ENCODE data around the gene EYA2.

EYA2 gene

DNA sequence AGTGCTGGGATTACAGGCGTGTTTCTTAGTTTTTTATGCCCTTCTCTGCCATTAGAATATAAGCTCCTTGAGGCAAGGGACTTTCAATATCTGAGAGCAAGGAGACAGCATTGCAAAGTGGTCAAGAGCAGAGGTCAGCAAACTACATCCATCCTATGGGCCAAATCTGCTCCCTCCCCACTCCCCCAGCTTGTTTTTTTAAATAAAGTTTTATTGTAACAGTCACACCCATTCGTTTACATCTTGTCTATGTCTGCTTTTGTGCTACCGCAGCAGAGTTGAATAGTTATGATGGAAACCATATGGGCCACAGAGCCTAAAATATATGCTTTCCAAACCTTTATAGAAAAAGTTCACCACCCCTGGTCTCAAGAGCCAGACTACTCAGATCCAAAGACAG lies 227.9 kb downstream of the EYA2 start:
- DNase-seq, result no peak

DNA sequence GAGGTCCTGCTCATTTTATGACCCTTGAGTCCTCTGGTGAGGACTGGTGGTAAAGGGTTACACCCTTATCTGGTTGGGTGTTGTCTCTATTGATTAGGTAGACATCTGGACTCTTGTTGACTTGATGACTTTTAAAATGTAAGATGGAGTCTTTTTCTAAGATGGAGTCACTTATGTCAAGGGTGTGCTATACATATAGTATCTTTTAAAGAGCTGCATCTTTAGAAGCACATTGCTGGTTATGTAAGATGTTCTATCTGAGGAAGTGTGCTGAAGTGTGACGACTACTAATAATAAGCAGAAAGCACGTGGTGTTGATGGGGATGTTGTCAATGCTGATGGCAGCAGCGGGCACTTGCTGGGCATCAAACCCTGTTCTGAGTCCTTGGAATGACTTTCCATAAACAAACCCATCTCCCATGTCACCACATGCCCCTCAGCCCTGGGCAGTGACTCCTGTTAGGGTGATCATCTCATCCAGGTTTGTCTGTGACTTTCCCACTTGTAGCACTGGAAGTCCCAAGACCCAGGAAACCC lies 229.6 kb downstream of the EYA2 start:
- DNase-seq, result no peak

DNA sequence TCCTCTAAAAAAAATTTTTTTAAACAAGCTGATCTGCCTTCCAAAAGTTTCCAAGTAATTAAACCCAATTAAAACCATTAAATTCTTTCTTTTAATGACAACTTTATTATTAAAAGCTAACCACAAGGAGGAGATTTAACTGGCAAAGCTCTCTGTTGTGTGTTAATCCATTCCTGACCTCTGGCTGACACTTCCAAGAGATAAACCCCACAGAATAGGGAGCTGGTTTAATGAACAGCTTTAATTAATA lies 230.8 kb downstream of the EYA2 start:
- DNase-seq, result no peak

DNA sequence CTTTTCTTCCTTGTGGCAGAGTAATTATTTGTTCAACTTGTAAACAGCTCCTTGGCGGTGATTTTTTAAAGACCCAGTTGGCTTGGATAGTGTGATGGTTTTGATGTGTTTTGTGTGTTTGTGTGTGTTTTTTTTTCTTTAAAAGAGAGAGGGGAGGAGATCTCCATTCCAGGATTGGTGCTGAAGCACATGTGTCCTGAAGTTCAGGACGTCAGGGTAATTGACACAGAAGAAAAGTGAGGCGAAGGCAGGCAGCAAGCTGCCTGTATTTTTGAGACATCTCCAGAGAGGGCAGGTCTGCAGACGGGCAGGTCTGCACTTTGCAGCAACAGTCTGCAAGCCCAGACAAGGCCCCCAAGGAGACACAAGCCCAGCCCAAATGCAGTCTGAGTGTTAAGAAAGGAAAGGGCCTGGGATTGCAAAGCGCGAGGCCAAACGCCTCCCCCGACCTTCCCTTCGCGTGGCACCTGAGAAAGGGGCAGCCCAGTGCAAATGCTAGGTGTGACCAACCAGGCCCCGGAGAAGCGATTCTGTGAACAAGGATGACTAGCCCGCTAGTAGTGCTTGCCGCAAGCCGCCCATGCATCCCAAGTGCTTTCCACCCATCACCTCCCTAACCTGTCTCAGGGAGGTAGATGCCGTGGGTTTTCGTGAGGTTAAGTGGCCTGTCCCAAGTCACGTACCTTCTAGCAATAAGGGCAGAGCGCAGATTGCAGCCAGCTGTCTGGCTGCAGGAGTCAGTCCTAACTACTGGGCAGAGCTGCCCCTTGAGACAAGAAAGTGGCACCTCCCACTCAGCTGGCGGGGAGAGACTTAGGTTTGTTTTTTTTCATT lies 231.3 kb downstream of the EYA2 start:
- no peak for DNase-seq

DNA sequence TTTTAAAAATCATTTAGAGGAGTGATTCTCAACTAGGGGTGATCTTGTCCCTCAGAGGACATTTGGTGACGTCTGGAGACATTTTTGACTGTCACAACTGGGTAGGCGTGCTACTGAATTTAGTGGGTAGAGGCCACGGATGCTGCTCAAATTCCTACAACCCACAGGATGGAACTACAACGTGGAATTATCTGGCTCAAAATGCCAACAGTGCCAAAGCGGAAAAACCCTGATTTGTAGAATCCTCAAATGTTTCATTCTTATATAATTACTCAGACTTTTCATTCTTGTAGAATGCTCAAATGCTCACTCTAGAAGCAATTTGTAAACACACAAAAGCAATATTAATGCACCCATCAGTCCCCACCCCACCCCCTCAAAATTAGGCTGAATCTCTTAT lies 232.1 kb downstream of the EYA2 start:
- no peak for DNase-seq

DNA sequence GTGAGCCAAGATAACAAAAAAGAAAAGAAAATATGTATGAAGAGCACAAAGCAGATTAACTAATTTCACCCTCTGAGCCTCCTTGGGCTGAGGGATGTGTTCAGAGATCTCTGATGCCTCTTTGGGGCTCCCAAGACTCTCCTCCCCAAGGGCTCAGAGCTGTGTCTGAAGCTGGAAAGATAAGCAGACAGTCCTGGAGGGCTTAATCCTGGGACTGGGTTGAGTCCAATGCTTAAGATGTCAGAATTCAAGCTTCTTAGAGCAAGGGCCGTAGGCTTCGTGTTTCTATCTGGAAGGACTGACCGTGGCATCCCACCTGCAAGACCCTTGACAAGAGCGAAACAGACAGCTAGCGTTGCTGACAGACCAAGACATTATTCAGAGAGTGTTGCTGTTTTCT lies 232.9 kb downstream of the EYA2 start:
- DNase-seq, result no peak

DNA sequence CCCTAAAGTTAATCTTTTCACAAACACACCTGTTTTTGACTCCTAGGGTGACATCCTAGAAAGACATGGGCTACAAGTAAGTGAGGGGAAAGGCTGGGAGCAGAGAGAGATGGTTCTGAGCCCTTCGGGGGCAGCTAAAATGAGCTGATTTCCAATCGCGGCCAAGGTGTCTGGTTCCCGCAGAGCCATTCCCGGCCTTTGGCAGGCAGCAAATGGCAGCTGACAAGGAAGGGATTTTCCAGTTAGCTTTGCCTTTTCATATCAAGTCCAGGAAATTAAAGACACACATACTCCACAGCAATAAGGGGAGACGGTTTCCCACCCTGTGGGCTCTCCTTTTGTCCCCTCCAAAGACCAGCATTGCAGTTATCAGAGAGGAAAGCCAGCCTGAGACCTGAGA lies 233.4 kb downstream of the EYA2 start:
- DNase-seq, result no peak

DNA sequence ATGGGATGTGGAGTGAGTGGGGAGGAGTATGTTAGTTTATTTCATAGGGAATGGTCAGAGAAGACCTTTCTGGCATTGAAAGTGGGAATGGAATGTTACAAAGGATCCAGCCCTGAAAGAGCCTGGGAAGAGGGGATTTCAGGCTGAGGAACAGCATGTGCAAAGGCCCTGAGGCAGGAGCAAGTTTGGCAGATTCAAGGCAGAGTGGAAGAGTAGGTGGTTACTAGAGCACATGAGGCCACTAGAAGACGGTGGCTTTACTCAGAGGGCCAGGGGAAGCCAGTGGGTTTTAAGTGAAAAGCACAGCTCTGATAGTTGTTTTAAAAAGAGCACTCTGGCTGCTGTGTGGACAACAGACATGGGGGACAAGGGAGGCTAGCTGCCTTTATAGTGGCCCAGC lies 234.7 kb downstream of the EYA2 start:
- no peak for DNase-seq

DNA sequence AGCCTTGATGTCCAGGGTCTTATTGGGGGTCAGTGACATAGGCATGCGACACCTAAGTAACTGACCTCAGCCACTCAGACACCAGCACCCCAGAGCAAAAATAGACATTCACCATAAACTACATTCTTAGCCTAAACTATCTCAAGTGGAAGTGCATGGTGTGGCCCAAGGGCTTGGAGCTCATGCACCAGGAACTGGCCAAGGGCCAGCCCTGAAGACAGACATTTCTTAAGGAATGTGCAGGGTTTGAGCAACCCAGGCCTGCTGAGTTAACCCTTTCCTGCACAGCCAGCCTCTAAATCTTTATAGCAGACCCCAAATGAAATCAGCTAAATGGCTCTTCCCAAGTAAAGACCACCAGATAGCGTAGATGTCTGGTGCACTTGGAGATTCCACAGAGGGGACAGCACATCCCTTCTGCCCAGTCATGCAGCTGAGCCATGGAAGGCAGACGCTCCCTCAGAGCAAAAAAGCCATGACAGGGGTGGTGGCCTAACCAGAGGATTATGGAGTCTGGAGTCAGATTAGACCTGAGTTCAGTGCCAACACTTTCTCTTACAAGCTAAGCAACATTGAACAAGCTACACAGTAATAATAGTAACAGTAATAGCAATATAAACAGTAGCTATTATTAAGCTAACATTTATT lies 239.3 kb downstream of the EYA2 start:
- DNase-seq, result no peak

DNA sequence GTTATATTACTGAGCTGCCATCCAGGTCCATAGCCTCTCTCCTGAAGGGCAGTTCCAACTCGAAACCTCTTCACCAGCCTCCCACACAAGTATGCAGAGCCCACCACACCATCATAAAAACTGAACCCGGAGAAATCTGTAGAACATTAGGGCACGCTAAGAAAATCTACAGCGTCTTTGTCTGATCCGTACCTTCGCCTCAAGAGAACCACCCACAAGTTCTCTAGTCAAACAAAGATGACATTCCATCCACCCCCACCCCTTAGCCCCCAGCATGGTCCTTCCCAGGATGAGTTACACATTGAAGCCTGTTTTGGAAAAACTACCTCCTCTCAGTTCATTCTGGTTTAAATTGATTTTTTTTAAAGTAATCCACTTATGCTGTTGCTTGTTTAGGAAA lies 242.1 kb downstream of the EYA2 start:
- DNase-seq, result no peak

DNA sequence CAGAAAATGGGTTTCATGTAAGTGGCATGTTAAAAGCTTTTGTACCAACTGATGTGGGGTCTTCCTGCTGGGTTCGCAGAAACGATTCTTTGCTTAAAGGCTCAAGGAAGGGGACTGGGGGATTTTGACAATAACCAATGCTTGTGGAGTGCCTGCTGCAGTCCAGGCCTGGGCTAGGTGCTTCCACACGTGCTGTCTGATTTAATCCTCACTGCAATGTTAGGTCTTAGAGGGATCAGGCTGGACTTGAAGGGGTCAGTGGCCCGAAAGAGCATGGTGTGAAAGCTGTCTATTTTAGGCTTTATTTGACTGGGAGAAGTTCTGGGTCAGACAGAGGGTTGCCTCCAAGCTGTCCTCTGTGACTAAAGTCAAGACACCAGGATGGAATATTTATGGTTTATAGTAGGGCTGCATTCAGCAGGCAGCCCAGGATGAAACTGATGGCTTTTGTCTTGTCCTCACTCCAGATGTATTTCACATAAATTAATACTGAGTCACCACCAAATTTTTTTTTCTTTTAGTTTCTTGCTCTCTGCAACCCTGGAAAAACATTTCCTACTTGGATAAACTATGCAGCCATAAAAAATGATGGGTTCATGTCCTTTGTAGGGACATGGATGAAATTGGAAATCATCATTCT lies 242.7 kb downstream of the EYA2 start:
- DNase-seq, result no peak

DNA sequence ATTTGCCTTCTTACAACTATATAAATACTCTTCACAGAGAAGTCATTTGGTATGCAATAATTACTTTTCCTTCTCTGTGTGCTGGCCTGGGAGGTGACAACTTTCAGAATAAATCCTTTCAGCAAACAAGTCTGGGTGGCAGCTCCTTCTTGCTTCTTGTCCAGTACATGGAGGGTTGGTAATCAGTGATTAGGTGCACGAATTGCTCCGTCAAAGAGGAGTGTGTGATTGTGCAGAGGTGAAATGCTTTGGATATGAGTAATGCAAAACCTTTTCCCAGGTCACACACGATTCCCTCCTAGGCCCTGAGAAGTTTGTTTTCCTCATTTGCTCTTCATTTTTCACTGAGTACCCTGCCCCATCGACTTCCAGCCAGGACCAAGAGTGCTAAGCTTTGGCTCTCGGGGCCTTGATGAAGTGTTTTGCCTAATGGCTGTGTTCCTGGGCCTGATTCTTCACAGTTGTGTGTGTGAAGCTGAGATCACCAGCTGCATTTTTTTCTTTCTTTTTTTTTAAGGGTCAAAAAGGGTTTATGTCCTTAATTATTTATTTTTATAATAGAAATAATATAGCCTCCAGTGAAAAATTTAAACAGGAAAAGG lies 245.4 kb downstream of the EYA2 start:
- DNase-seq, result no peak

DNA sequence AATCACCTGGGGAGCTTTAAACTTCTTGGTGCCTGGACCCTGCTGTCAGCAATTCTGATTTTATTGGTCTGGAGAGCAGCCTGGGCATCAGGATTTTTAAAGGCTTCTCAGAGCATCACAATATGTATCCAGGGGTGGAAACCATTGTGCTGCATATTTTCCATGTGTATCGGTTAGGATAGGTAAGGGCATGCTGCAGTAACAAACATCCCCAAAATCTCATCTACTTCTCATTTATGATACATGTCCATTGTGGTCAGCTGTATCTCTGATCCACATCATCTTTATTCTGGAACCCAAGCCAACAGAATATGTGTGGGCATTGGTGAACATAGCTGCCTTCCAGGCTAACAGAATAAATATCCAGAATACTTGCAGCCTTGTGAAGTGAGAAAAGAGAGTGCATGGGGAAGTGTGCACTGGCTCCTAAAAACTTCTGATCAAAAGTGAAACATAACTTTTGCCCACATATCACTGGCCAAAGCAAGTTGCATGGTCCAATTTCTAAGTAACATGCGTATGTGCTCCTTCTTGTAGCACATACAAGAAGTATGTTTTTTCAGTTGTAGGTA lies 246.8 kb downstream of the EYA2 start:
- DNase-seq, result no peak

DNA sequence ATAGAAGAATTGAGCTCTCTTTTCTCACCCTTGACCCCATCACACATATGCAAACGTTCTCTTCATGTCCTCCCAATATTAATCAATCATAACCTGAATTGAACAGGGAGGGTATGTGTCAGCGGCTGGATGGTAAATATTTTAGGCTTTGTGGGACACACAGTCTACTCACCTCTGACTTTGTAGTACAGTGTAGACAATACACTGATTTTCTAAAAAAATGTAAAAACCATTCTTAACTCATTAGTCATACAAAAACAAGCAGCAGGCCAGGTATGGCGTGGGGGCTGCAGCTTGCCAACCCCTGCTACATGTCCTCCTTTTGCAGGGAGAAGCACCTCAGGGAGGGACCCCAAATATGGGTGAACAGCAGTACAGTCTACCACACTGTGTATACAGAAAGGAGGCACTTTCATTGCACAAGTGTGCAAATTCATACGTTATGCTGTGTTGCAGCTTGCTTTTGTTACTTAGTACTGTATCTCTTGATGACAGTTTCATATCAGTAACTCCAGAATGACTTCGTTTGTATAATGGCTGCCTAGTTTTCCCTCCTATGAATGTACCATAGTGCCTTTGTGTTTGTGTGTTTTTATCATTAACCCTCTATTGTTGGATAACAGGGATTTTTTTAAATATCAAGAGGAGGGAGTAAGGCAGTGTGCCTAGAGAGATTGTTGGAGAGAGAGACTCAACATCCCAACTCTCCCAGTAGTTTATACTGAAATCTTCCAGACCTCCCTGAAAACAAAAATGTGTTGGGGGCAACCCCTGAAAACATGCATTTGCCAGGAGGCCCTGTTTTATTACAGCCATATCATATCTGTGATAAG lies 247.5 kb downstream of the EYA2 start:
- no peak for DNase-seq

DNA sequence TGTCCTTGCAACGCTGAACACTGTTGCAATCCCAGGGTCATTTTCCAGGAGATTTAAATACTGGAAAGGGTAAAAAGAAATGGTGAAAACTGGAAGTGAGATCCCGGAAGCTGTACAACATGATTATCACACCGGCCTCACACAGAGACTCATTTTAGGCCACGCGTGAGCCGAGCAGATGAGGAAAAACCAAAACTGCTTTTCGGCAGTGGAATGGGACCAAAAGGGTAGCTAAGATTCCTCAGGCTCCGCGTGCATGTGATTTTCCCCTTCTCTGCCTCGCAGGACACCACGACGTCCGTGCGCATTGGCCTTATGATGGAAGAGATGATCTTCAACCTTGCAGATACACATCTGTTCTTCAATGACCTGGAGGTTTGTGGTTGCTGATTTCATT lies 248.1 kb downstream of the EYA2 start:
- DNase-seq, result no peak

DNA sequence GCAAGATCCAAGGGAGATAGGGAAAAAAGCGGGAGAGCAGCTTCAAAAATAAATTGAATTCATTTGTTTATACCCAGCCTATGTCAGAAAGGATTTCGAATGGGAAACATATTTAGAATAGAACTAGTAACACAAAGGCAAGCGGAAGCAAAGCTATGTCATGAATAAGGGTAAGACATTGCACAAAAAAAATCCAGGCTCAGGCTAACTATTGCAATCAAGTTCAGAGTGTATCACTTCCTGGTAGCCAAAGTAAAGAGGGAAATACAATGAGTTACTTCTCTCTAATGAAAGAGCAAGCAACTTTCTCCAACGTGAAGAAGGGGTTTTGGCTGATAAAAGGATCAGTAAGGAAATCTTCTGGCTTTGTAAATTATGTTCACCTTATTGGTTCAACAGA lies 249.0 kb downstream of the EYA2 start:
- no peak for DNase-seq

DNA sequence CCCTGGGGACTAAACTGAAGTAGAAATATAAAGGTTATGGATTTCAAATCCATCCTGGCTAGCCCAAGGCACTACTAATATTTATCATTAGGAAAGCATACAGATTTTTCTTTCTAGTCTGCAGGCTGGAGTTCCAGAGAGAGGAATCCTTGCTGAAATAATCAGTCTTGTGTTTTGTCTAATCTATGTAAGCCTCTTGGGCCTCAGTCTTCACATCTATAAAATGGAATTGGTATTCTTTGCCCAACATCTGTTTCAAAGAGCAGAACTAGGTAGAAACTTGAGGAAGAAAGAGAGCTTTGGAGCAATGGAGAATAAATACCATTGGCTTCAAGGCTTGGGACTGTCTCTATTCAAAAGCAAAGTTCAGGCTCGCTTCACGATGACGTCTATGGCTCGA lies 249.8 kb downstream of the EYA2 start:
- DNase-seq, result no peak

DNA sequence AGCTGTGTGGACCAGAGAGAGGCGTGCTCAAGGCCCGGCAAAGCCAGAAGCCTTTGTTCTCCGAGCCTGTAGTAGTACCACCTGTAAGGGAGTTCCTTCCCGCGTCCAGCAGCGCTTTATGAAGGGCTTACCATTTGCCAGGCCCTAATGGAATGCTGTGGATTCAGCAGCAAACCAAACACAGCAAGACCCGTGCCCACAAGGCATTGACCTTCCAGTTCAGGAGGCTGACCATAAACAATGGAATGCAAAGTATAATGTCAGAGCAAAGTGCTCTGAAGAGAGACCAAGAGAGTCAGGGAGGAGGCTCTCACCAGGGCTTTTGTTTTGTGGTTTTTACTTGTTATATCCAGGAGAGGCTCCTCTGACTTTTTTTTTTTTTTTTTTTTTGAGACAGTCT lies 252.0 kb downstream of the EYA2 start:
- no peak for DNase-seq

DNA sequence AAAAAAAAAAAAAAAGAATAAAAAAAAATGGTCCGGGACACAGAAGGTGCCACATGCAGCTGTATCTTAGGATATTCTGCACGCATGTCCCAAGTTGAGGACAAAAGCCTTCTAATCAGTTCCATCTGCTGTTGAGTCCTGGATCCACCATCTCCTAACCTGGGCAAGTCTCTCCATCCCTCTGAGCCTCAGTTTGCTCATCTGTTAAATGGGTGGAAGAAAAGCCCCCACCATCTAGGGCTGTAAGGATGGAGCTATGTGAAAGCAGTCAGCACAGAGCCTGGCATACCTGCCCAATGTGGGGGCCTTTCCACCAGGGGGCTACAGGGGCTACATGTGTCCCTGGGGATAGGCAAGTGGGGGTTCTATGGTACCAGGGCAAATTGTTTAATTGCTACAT lies 253.4 kb downstream of the EYA2 start:
- DNase-seq, result no peak

DNA sequence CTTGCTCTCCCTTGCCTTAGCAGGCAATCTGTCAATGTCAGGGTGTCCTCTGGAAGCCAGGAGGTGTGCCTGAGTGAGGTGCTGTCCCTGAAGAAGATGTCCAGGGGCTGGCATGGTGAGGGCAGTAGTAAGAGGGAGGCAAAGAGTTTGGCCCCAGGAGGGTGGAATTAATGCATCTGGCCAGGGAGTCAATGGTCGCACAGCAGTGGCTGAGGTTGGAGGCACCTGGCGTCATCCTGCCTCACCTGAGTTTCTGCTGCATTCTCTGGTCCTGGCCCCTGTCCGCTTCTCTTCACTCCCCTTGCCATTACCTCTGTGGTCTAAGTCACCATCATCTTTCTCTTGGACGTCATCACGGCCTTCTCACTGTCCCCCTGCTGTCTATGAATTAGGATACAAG lies 255.3 kb downstream of the EYA2 start:
- DNase-seq, result no peak

DNA sequence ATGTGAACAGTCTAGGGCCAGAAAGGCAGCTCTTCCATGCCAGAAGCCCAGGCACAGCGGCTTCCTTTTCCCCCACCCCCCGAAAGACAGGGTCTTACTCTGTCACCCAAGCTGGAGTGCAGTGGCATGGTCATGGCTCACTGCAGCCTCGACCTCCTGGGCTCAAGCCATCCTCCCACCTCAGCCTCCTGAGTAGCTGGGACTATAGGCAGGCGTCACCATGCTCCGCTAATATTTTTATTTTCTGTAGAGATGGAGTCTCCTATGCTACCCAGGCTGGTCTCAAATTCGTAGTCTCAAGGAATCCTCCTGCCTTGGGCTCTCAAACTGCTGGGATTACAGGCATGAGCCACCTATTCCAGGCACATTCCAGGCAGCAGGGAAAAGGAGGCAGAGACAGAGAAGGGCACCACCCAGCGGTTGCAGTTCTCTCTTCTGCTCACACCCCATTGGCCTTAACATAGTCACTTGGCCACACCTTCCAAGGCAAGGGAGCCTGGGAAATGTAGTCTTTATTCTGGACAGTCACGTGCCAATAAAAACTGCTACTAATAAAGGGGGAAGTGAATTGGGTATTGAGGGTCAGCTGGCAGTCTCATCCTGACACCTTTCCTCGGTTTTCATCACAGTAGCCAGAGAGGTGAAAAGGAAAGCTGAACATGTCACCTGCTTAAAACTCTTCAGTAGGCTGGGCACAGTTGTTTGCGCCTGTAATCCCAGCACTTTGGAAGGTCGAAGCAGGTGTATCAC lies 255.9 kb downstream of the EYA2 start:
- DNase-seq, result peak; percentile 8

DNA sequence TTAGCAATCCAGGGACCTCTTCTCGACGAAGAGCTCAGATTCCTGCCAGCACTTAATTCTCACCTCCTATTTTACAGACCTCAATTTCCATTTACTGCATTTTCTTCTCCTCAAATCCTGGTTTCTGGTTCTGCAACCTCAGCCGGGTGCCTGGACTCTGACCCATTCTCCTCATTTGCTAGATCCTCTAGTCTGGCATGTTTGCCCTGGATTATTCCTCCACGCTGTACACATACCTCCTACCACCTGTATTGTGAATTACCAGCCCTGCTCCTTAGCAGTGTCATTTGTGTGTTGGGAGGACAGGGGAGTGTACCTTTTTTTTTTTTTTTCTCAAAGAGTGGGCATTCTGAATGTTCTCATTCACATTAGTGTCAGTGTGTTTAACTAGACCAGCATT lies 257.4 kb downstream of the EYA2 start:
- DNase-seq, result no peak
